ES-I3 (cell line): ENCODE data around the gene BACH2.

Experiments used
- H3K36me3 ChIP-seq: 2 replicates; pipeline ENCODE4 v1.6.1; 2013; ENCODE audit warnings: mild to moderate bottlenecking, low read length, control low read depth, moderate library complexity; ENCODE audit not compliant: insufficient read depth
- H3K4me1 ChIP-seq: 2 replicates; pipeline ENCODE4 v1.6.1; 2013; ENCODE audit warnings: mild to moderate bottlenecking, control low read depth, low read length; ENCODE audit not compliant: insufficient read depth
- H3K9ac ChIP-seq: 2 replicates; pipeline ENCODE4 v1.6.1; 2013; ENCODE audit warnings: low read depth, mild to moderate bottlenecking, low read length, moderate library complexity
- H3K9me3 ChIP-seq: 2 replicates; pipeline ENCODE4 v1.6.1; 2013; ENCODE audit warnings: mild to moderate bottlenecking, low read length, moderate library complexity; ENCODE audit not compliant: control insufficient read depth, insufficient read depth

BACH2 gene

GRCh38 chr6:90277302-90278011 lies 19.2 kb downstream of the BACH2 start:
- Histone ChIP-seq H3K9ac (no peak overlapping the region), H3K36me3 (no peaks in the 10 kb centered on the region), H3K9me3 (no peaks in the 10 kb centered on the region), H3K4me1 (no peaks in the 10 kb centered on the region)

GRCh38 chr6:90274451-90275030 lies 22.1 kb downstream of the BACH2 start:
- Histone ChIP-seq H3K36me3 (no peaks in the 10 kb centered on the region), H3K9ac (no peak overlapping the region), H3K9me3 (no peaks in the 10 kb centered on the region), H3K4me1 (no peaks in the 10 kb centered on the region)

GRCh38 chr6:90273863-90274262 lies 22.8 kb downstream of the BACH2 start:
- no peak overlapping the region for H3K9ac ChIP-seq

GRCh38 chr6:90272895-90273294 lies 23.7 kb downstream of the BACH2 start:
- Histone ChIP-seq H3K4me1 (no peaks in the 10 kb centered on the region), H3K9me3 (no peaks in the 10 kb centered on the region), H3K9ac (no peak overlapping the region), H3K36me3 (no peaks in the 10 kb centered on the region; the same call in 1 of the 2 replicates)

More at GRCh38 chr6:90273863-90274262, 22.8 kb downstream of the BACH2 start:
- no peaks in the 10 kb centered on the region for H3K4me1 ChIP-seq
- H3K9me3 ChIP-seq = no peaks in the 10 kb centered on the region
- H3K36me3 ChIP-seq = no peaks in the 10 kb centered on the region

GRCh38 chr6:90271831-90272230 lies 24.8 kb downstream of the BACH2 start:
- H3K9me3 ChIP-seq = no peaks in the 10 kb centered on the region
- no peak overlapping the region for H3K9ac ChIP-seq
- H3K4me1 ChIP-seq = no peaks in the 10 kb centered on the region
- H3K36me3 ChIP-seq = no peaks in the 10 kb centered on the region; the same call in 1 of the 2 replicates

GRCh38 chr6:90269334-90269733 lies 27.3 kb downstream of the BACH2 start:
- Histone ChIP-seq H3K36me3 (no peaks in the 10 kb centered on the region; the same call in 1 of the 2 replicates), H3K9me3 (no peaks in the 10 kb centered on the region), H3K4me1 (no peaks in the 10 kb centered on the region), H3K9ac (no peak overlapping the region)

GRCh38 chr6:90268178-90268577 lies 28.5 kb downstream of the BACH2 start:
- Histone ChIP-seq H3K4me1 (no peaks in the 10 kb centered on the region), H3K9ac (no peak overlapping the region), H3K9me3 (no peaks in the 10 kb centered on the region), H3K36me3 (no peaks in the 10 kb centered on the region; the same call in 1 of the 2 replicates)

- Histone ChIP-seq H3K36me3 (no peaks in the 10 kb centered on the region; the same call in 1 of the 2 replicates), H3K9me3 (no peaks in the 10 kb centered on the region), H3K4me1 (no peaks in the 10 kb centered on the region), H3K9ac (no peak overlapping the region)
Measured at GRCh38 chr6:90266905-90267621, 29.6 kb downstream of the BACH2 start.

- Histone ChIP-seq H3K9ac (no peak overlapping the region), H3K4me1 (no peaks in the 10 kb centered on the region), H3K36me3 (no peaks in the 10 kb centered on the region; the same call in 1 of the 2 replicates), H3K9me3 (no peaks in the 10 kb centered on the region)
Measured at GRCh38 chr6:90264561-90264960, 32.1 kb downstream of the BACH2 start.

- H3K36me3 ChIP-seq = no peaks in the 10 kb centered on the region; the same call in 1 of the 2 replicates
- no peaks in the 10 kb centered on the region for H3K9me3 ChIP-seq
- no peak overlapping the region for H3K9ac ChIP-seq
- no peaks in the 10 kb centered on the region for H3K4me1 ChIP-seq
Measured at GRCh38 chr6:90263633-90264032, 33.0 kb downstream of the BACH2 start.

- Histone ChIP-seq H3K9me3 (no peaks in the 10 kb centered on the region), H3K9ac (no peak overlapping the region), H3K36me3 (no peaks in the 10 kb centered on the region), H3K4me1 (no peaks in the 10 kb centered on the region)
Measured at GRCh38 chr6:90261801-90262200, 34.8 kb downstream of the BACH2 start.

GRCh38 chr6:90257486-90257738 lies 39.2 kb downstream of the BACH2 start:
- Histone ChIP-seq H3K4me1 (no peaks in the 10 kb centered on the region), H3K9me3 (no peaks in the 10 kb centered on the region), H3K9ac (no peak overlapping the region), H3K36me3 (no peaks in the 10 kb centered on the region)

GRCh38 chr6:90256698-90257485 lies 39.8 kb downstream of the BACH2 start:
- Histone ChIP-seq H3K9me3 (no peaks in the 10 kb centered on the region), H3K4me1 (no peaks in the 10 kb centered on the region), H3K36me3 (no peaks in the 10 kb centered on the region), H3K9ac (no peak overlapping the region)

- H3K36me3 ChIP-seq = no peaks in the 10 kb centered on the region; the same call in 1 of the 2 replicates
- H3K9me3 ChIP-seq = no peaks in the 10 kb centered on the region
- no peaks in the 10 kb centered on the region for H3K4me1 ChIP-seq
- H3K9ac ChIP-seq = no peak overlapping the region
Measured at GRCh38 chr6:90253631-90254030, 43.0 kb downstream of the BACH2 start.
